CD14-positive monocyte (primary cell): Measurements from ENCODE around the gene RAB28. TPM values are rescaled to one million over a fixed set of nuclear protein-coding genes. Genes with fewer than 3 reads are reported as not detected.

Experiments
- DNase-seq, 3 donors: peaks; one replicate each; pipeline ENCODE4 v3.0.0-alpha.2; 2011 to 2022
- H2AFZ ChIP-seq: 2 replicates; pipeline ENCODE4 v1.6.0; 2012; ENCODE audit warnings: mild to moderate bottlenecking, low read depth, low read length, inconsistent platforms; ENCODE audit not compliant: insufficient read depth, poor library complexity, severe bottlenecking
- H3K27ac ChIP-seq, 2 donors: 1 replicate in 1 of 2; 2 replicates in 1 of 2; pipeline ENCODE4 v1.5.1; 2012 to 2013; ENCODE audit warnings: low read length in 2 of 2, control low read depth in 1 of 2, inconsistent platforms in 1 of 2, low read depth in 1 of 2, mild to moderate bottlenecking in 1 of 2
- H3K27me3 ChIP-seq, 2 donors: one replicate each; pipeline versions ENCODE4 v1.6.0 to v1.6.1; 2011 to 2013; ENCODE audit warnings: low read length in 2 of 2; ENCODE audit not compliant: control insufficient read depth in 2 of 2, insufficient read depth in 2 of 2
- H3K36me3 ChIP-seq, 2 donors: replicated peaks in 1 of 2; 1 replicate in 1 of 2; 2 replicates in 1 of 2; pipeline versions ENCODE4 v1.5.1 to v1.6.1; 2012 to 2013; ENCODE audit warnings: low read length in 2 of 2, control low read depth in 1 of 2, inconsistent platforms in 1 of 2, mild to moderate bottlenecking in 1 of 2; ENCODE audit not compliant: insufficient read depth in 2 of 2, control insufficient read depth in 1 of 2
- H3K4me1 ChIP-seq, 2 donors: 1 replicate in 1 of 2; 2 replicates in 1 of 2; pipeline versions ENCODE4 v1.5.1 to v1.6.1; 2012 to 2013; ENCODE audit warnings: low read length in 2 of 2, control low read depth in 1 of 2, inconsistent platforms in 1 of 2, mild to moderate bottlenecking in 1 of 2, moderate library complexity in 1 of 2; ENCODE audit not compliant: insufficient read depth in 2 of 2, control insufficient read depth in 1 of 2
- H3K4me2 ChIP-seq: replicated peaks from 2 replicates; pipeline ENCODE3; 2012; ENCODE audit warnings: low read length, moderate library complexity, mild to moderate bottlenecking; ENCODE audit not compliant: poor library complexity, severe bottlenecking; ENCODE audit errors: extremely low read depth
- H3K4me3 ChIP-seq, 3 experiments: fragments of 200-600 bp in 1 of 3; sonication (generic) in 1 of 3; replicated peaks in 1 of 3; 1 replicate in 2 of 3; 2 replicates in 1 of 3; pipeline ENCODE4 v1.5.1; 2011 to 2013; ENCODE audit warnings: low read length in 3 of 3, mild to moderate bottlenecking in 3 of 3, control low read depth in 2 of 3, low read depth in 2 of 3, inconsistent platforms in 1 of 3, moderate library complexity in 1 of 3
- H3K79me2 ChIP-seq: 2 replicates; pipeline ENCODE4 v1.6.0; 2012; ENCODE audit warnings: mild to moderate bottlenecking, control low read depth, inconsistent platforms, low read length, moderate library complexity; ENCODE audit not compliant: insufficient read depth
- H3K9ac ChIP-seq: 2 replicates; pipeline ENCODE4 v1.6.0; 2017; ENCODE audit warnings: low read length, mild to moderate bottlenecking; ENCODE audit not compliant: insufficient read depth, poor library complexity, severe bottlenecking
- H3K9me3 ChIP-seq, 2 donors: replicated peaks in 1 of 2; 1 replicate in 1 of 2; 2 replicates in 1 of 2; pipeline versions ENCODE4 v1.5.1 to v1.6.1; 2012 to 2013; ENCODE audit warnings: low read length in 2 of 2, control low read depth in 1 of 2; ENCODE audit not compliant: control insufficient read depth in 1 of 2, insufficient read depth in 1 of 2
- H4K20me1 ChIP-seq: 2 replicates; pipeline ENCODE4 v1.6.0; 2012; ENCODE audit warnings: mild to moderate bottlenecking, low read length, control low read depth, moderate library complexity; ENCODE audit not compliant: insufficient read depth
- H3K27ac Mint-ChIP-seq, 7 donors: one replicate each; pipeline ENCODE4 v1.8.0; 2020; ENCODE audit warnings: mild to moderate bottlenecking in 7 of 7, mixed read lengths in 7 of 7, moderate library complexity in 6 of 7, inconsistent platforms in 2 of 7
- H3K27me3 Mint-ChIP-seq, 3 donors: one replicate each; pipeline ENCODE4 v1.8.0; 2021 to 2022; ENCODE audit warnings: low read depth in 3 of 3, mild to moderate bottlenecking in 3 of 3, mixed read lengths in 3 of 3, moderate library complexity in 3 of 3, inconsistent platforms in 1 of 3
- H3K36me3 Mint-ChIP-seq, 2 donors: one replicate each; pipeline ENCODE4 v1.8.0; 2020; ENCODE audit warnings: mixed read lengths in 2 of 2, inconsistent platforms in 1 of 2, mild to moderate bottlenecking in 1 of 2
- H3K4me1 Mint-ChIP-seq: one replicate; pipeline ENCODE4 v1.8.0; 2020; ENCODE audit warnings: mild to moderate bottlenecking, mixed read lengths
- H3K4me3 Mint-ChIP-seq, 2 donors: one replicate each; pipeline ENCODE4 v1.8.0; 2020; ENCODE audit warnings: mild to moderate bottlenecking in 2 of 2, mixed read lengths in 2 of 2, moderate library complexity in 1 of 2
- H3K9me3 Mint-ChIP-seq, 7 donors: one replicate each; pipeline ENCODE4 v1.8.0; 2020 to 2022; ENCODE audit warnings: mixed read lengths in 7 of 7, mild to moderate bottlenecking in 6 of 7, moderate library complexity in 6 of 7, inconsistent platforms in 2 of 7
- CTCF ChIP-seq: fragments of 200-600 bp; IDR thresholded peaks from one replicate; pipeline ENCODE4 v1.8.0; 2022; ENCODE audit warnings: antibody characterized with exemption, mild to moderate bottlenecking
- WGBS: methylation state at CpG from one replicate; pipeline ENCODE4 v1.1.5; 2013; ENCODE audit warnings: missing lambda C conversion rate; ENCODE audit not compliant: insufficient coverage; 5-methylcytosine and 5-hydroxymethylcytosine counted together
- intact Hi-C, 2 donors: fragments of 100-400 bp; cut with micrococcal nuclease; formaldehyde crosslinking; loops; one replicate each; pipeline versions ENCODE4 v1.15.0 to v1.15.1; 2023
- polyA plus RNA-seq, 3 donors: library from polyadenylated mRNA; depleted of rRNA in 1 of 3; unstranded in 2 of 3; stranded (reverse) in 1 of 3; fragments of 300-500 nt in 2 of 3; fragments of >200 nt in 1 of 3; fragmentation: Illumina TruSeq in 2 of 3; gene quantifications; 1 replicate in 2 of 3; 2 replicates in 1 of 3; pipeline ENCODE4 v1.2.3, GENCODE V29; 2012 to 2021

Gene RAB28
- polyA plus RNA-seq, 3 donors: 7.6 to 18.0 (median 17.8) TPM

GRCh38 chr4:13454786-13455185 lies 29.4 kb downstream of the RAB28 start:
- no peak overlapping the region for H2AFZ ChIP-seq
- no peaks in the 10 kb centered on the region for H3K79me2 ChIP-seq
- H3K4me3 ChIP-seq: no peak overlapping the region
- H3K4me3 Mint-ChIP-seq: no peak overlapping the region
- peaks cover 0 to 3% (median 0%) of the 10 kb centered on the region in 3 donors for H3K27me3 Mint-ChIP-seq
- no peaks in the 10 kb centered on the region for H3K27me3 ChIP-seq
- H3K9ac ChIP-seq: no peak overlapping the region
- TF ChIP-seq CTCF: no peak
- intact Hi-C loops: no loop called here
- H3K27ac ChIP-seq: no peak overlapping the region
- peaks cover 16 to 42% of the 10 kb centered on the region in 2 donors for H3K36me3 ChIP-seq
- no peaks in the 10 kb centered on the region for H3K4me1 ChIP-seq
- no peak for DNase-seq
- H3K4me2 ChIP-seq: no peak overlapping the region
- H3K9me3 ChIP-seq: peaks cover 0 to 12% of the 10 kb centered on the region in 2 donors
- peaks cover 5% of the 10 kb centered on the region for H3K4me1 Mint-ChIP-seq
- no peak overlapping the region for H3K27ac Mint-ChIP-seq
- H3K9me3 Mint-ChIP-seq: peaks cover 7 to 15% (median 9%) of the 10 kb centered on the region in 7 donors
- H4K20me1 ChIP-seq: no peaks in the 10 kb centered on the region
- 100% methylated on average over 1 of the region's 1 CpG for WGBS
- H3K36me3 Mint-ChIP-seq: peaks cover 30 to 37% of the 10 kb centered on the region in 2 donors

GRCh38 chr4:13452927-13453579 lies 31.1 kb downstream of the RAB28 start:
- H3K36me3 ChIP-seq: peaks cover 8 to 27% of the 10 kb centered on the region in 2 donors
- H2AFZ ChIP-seq: no peak overlapping the region
- H3K27me3 Mint-ChIP-seq: peaks cover 0 to 3% (median 0%) of the 10 kb centered on the region in 3 donors
- H3K4me1 ChIP-seq: no peaks in the 10 kb centered on the region
- no peaks in the 10 kb centered on the region for H4K20me1 ChIP-seq
- no peak overlapping the region for H3K4me3 Mint-ChIP-seq
- no peak overlapping the region for H3K9ac ChIP-seq
- peaks cover 5% of the 10 kb centered on the region for H3K4me1 Mint-ChIP-seq
- intact Hi-C loops: no loop called here
- no peaks in the 10 kb centered on the region for H3K27me3 ChIP-seq
- H3K27ac Mint-ChIP-seq: no peak overlapping the region
- peaks cover 20 to 26% of the 10 kb centered on the region in 2 donors for H3K36me3 Mint-ChIP-seq
- H3K9me3 ChIP-seq: peaks cover 0 to 12% of the 10 kb centered on the region in 2 donors
- no peak overlapping the region for H3K27ac ChIP-seq
- H3K4me3 ChIP-seq: no peak overlapping the region
- peaks cover 5 to 15% (median 9%) of the 10 kb centered on the region in 7 donors for H3K9me3 Mint-ChIP-seq
- no peak for DNase-seq
- no CpG with 5 or more reads among the region's 1 CpG for WGBS
- no peak overlapping the region for H3K4me2 ChIP-seq
- H3K79me2 ChIP-seq: no peaks in the 10 kb centered on the region
- TF ChIP-seq CTCF: no peak
